Ovary (tissue), 3 donors: ENCODE data around the gene OR2T6.
"Not testable (repeated sequence)": the region's sequence is repeated elsewhere in the genome, so short reads cannot be mapped to it uniquely, and the experiment has no call there.

Source experiments
- CTCF ChIP-seq, 3 donors: fragments of 450-650 bp in 2 of 3; fragments of 200-600 bp in 1 of 3; IDR thresholded peaks; one replicate each; pipeline versions ENCODE4 v1.5.1 to v1.8.0; 2016 to 2022; ENCODE audit warnings: antibody characterized with exemption in 3 of 3, mild to moderate bottlenecking in 1 of 3
- POLR2A ChIP-seq: fragments of 450-650 bp; IDR thresholded peaks from one replicate; pipeline ENCODE4 v1.6.1; 2017; ENCODE audit warnings: antibody characterized with exemption, mild to moderate bottlenecking, moderate library complexity
- donor health status: DM: no; HTN: no; CAD: no.

- not testable (repeated sequence) for TF ChIP-seq CTCF (IDR thresholded peaks at IDR 0.05); POLR2A
These were observed 60.8 kb downstream of the OR2T6 start for GRCh38 chr1:248436303-248436702.
